Kidney (tissue), 14 donors: ENCODE data around the gene CYBA. TPM values are rescaled to one million over a fixed set of nuclear protein-coding genes. Genes with fewer than 3 reads are reported as not detected.

Experiments
- DNase-seq, 5 donors: peaks; one replicate each; pipeline ENCODE4 v3.0.0-alpha.2; 2013 to 2020
- FAIRE-seq: peaks from 2 replicates; lab custom pipeline; 2012; peaks lifted over from hg19 to GRCh38; lab: Jason Lieb, UNC
- H3K27ac ChIP-seq, 2 donors: one replicate each; pipeline ENCODE4 v1.7.0; 2013; ENCODE audit warnings: low read depth in 2 of 2, low read length in 2 of 2, inconsistent platforms in 1 of 2
- H3K27me3 ChIP-seq: one replicate; pipeline ENCODE4 v1.7.1; 2013; ENCODE audit warnings: low read length, inconsistent platforms; ENCODE audit not compliant: control insufficient read depth, insufficient read depth
- H3K36me3 ChIP-seq, 3 donors: one replicate each; pipeline versions ENCODE4 v1.7.0 to v1.7.1; 2013; ENCODE audit warnings: low read length in 3 of 3, control low read depth in 1 of 3, inconsistent platforms in 1 of 3; ENCODE audit not compliant: insufficient read depth in 3 of 3, control insufficient read depth in 2 of 3
- H3K4me1 ChIP-seq, 3 donors: one replicate each; pipeline versions ENCODE4 v1.7.0 to v1.7.1; 2013; ENCODE audit warnings: low read length in 3 of 3, inconsistent platforms in 1 of 3, low read depth in 1 of 3; ENCODE audit not compliant: control insufficient read depth in 2 of 3, insufficient read depth in 2 of 3
- H3K4me3 ChIP-seq, 3 donors: one replicate each; pipeline versions ENCODE4 v1.7.0 to v1.8.1; 2013; ENCODE audit warnings: low read length in 3 of 3, control low read depth in 1 of 3, inconsistent platforms in 1 of 3
- H3K9ac ChIP-seq, 3 donors: one replicate each; pipeline versions ENCODE4 v1.7.0 to v1.7.1; 2013; ENCODE audit warnings: low read length in 3 of 3, control low read depth in 1 of 3, inconsistent platforms in 1 of 3
- H3K9me3 ChIP-seq, 3 donors: one replicate each; pipeline versions ENCODE4 v1.7.0 to v1.7.1; 2013; ENCODE audit warnings: low read length in 3 of 3, control low read depth in 1 of 3, inconsistent platforms in 1 of 3; ENCODE audit not compliant: control insufficient read depth in 2 of 3, insufficient read depth in 1 of 3
- intact Hi-C: fragments of 100-400 bp; cut with DNase I; formaldehyde crosslinking; loops from one replicate; pipeline ENCODE4 v1.11.1; 2022
- polyA plus RNA-seq: library from polyadenylated mRNA; stranded (reverse); fragments of 350-450 nt; fragmentation: Illumina TruSeq; extraction: RNeasy Lipid Tissue Mini Kit (QIAGEN cat#74804); gene quantifications from one replicate; pipeline ENCODE4 v1.2.3, GENCODE V29; 2014; ENCODE audit warnings: low read depth, low replicate concordance; ENCODE audit not compliant: insufficient read depth
- total RNA-seq: library from RNA; stranded (reverse); fragmentation: NEBNext Ultra II Directional; extraction: Animal tissue kit (Norgen Biotek cat#: 25700); gene quantifications from one replicate; pipeline ENCODE4 v1.2.1, GENCODE V29; 2021
- TF ChIP-seq, protein P1 (sequence below): IDR thresholded peaks from 3 replicates; pipeline ENCODE4 v1.5.1; 2012; ENCODE audit warnings: mild to moderate bottlenecking, moderate library complexity, borderline replicate concordance; ENCODE audit not compliant: insufficient read depth; ENCODE audit errors: extremely low read depth
- donor health status: control.
- donor health status: control.
- donor health status: control.
- donor health status: control.
- donor health status: control.
- donor health status: DM: yes; HTN: yes; CAD: no.
- donor health status: Normal renal cell carcinoma (clear cell type).

CYBA gene
- total and polyA plus RNA-seq, 2 donors from 2014 or later = 263 to 395 TPM

DNA sequence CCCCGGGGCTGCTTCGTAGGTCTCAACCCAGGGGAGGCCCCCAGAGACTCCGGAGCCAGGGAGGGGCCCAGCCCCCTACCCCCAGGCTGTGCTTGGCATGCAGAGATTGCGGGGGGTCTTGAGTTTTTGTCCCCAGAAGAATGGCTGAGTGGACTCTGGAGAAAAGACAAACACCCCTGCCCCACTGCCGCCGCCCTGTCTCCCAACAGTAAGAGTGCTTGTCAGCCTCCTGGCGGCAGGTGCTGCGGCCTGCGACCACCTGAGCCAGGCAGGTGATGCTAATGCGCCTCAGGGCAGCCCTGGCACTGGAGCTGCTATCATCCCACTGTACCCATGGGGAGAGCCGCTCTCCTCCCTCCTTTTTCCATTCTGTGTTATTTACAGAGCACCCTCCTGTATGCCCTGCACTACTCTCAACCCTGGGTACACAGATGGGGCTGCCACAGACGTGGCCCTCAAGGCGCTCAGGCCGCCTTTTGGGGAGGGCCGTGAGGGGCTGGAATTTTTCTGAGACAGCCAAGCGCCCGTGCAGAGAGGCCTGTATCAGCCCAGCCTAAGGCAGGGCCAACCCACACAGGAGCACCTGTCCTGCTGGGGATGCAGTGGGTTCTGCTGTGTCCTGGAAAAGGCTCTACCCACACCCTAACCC is 15.1 kb downstream of the CYBA start:
- Histone ChIP-seq H3K27me3 (peaks cover 6% of the 10 kb centered on the region), H3K9me3 (no peaks in the 10 kb centered on the region), H3K4me1 (peaks cover 0 to 4% (median 0%) of the 10 kb centered on the region in 3 donors), H3K27ac (no peak overlapping the region), H3K9ac (no peak overlapping the region), H3K36me3 (no peaks in the 10 kb centered on the region), H3K4me3 (no peak overlapping the region)
- intact Hi-C loops = no loop called here
- FAIRE-seq = no peak
- no peak for DNase-seq
- TF ChIP-seq, protein P1, sequence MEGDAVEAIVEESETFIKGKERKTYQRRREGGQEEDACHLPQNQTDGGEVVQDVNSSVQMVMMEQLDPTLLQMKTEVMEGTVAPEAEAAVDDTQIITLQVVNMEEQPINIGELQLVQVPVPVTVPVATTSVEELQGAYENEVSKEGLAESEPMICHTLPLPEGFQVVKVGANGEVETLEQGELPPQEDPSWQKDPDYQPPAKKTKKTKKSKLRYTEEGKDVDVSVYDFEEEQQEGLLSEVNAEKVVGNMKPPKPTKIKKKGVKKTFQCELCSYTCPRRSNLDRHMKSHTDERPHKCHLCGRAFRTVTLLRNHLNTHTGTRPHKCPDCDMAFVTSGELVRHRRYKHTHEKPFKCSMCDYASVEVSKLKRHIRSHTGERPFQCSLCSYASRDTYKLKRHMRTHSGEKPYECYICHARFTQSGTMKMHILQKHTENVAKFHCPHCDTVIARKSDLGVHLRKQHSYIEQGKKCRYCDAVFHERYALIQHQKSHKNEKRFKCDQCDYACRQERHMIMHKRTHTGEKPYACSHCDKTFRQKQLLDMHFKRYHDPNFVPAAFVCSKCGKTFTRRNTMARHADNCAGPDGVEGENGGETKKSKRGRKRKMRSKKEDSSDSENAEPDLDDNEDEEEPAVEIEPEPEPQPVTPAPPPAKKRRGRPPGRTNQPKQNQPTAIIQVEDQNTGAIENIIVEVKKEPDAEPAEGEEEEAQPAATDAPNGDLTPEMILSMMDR = no peak

DNA sequence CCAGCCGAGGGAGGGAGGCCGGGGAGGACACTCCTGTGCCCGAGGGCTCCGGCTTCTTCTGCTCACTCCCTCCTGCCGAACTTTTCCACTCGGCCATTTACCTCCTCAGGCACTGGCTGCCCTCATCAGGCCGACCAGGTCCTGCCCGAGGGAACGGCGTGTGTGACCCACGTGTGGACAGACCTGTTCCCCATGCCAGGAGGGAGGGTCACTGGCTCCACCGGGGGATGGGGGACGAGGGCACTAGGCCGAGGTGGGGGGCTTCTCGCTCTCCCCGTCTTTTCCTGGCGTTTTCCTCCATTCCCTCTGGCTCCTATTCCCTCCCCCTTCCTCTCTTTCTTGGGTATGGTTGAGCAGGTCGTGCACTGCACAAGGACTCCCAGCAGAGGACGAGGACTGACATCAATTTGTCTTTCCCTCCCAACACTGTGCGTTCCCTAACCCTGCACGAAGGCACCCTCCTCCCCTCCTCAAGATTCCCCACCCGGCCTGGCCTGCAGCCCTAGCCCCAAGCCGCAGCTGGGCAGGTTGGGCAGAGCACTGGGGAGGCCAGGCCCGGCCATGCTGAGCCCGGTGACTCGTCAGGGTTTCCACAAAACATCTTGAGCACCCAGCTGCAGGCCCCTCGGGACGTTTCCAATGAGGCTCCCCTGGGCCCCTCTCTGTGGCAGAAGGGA is 15.7 kb downstream of the CYBA start:
- FAIRE-seq (no peak), DNase-seq (peak in 2 of 5 donors; percentile 71 to 87)
- no peak overlapping the region for H3K4me3 ChIP-seq
- TF ChIP-seq, protein P1 = no peak
- no peak overlapping the region for H3K27ac ChIP-seq
- H3K36me3 ChIP-seq = no peaks in the 10 kb centered on the region
- intact Hi-C loops = no loop called here
- H3K9me3 ChIP-seq = no peaks in the 10 kb centered on the region
- no peak overlapping the region for H3K9ac ChIP-seq
- peaks cover 0 to 4% (median 0%) of the 10 kb centered on the region in 3 donors for H3K4me1 ChIP-seq
- peaks cover 3% of the 10 kb centered on the region for H3K27me3 ChIP-seq

DNA sequence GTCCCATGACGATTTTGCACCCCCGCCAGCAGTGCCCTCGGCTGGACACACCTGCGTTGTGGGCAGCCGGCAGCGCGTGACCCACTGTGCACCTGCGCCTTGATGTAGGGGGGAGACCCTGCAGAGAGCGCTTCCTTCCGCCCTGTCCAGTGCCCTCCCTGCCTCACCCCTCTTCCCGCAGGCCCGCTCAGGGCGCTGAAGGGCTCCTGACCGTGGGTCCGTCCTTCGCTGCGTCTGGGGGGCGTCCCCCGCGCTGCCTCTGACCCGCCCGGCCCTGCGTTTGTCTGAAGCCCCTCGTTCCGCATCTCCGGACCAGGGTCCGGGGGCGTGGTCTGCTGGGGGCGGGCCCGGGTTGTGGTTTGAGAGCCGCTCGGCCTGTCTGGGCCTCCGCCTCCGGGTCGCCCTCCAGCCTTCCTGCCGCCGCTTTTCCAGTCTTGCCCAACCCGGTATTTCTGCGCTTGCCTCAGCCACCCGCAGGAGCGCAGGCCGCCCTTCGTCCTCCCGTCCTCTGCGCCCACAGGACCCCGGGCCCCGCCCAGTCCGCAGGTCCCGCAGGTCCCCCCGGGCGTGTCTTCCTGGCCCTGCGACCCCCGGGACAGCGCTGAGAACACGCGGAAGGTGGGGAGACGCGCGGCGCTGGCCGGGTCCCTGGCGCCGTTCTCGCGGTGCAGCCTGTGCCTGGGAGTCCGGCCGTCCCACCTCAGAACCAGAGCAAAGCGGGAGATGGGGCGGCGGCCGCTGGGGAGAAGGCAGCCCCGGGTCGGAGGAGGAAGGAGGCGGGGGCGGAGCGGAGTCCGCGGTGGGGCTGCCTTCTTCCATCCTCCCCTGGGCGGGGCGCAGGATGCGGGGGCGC is 16.5 kb downstream of the CYBA start:
- no peak overlapping the region for H3K4me3 ChIP-seq
- FAIRE-seq (no peak), DNase-seq (peak; percentile 68 to 89 (median 72))
- no peak overlapping the region for H3K27ac ChIP-seq
- intact Hi-C loops = no loop called here
- peaks cover 0 to 4% (median 0%) of the 10 kb centered on the region in 3 donors for H3K36me3 ChIP-seq
- no peak overlapping the region for H3K9ac ChIP-seq
- H3K9me3 ChIP-seq = no peaks in the 10 kb centered on the region
- peaks cover 0 to 4% (median 0%) of the 10 kb centered on the region in 3 donors for H3K4me1 ChIP-seq
- TF ChIP-seq, protein P1 = no peak
- H3K27me3 ChIP-seq = no peaks in the 10 kb centered on the region
